HEK293 (cell line): Measurements from ENCODE around the gene DCAF6.
"Not testable (repeated sequence)": the region's sequence is repeated elsewhere in the genome, so short reads cannot be mapped to it uniquely, and the experiment has no call there.

Experiments
- CTCF ChIA-PET: fragments of 350-600 bp; formaldehyde crosslinking; extraction: SDS; loops from one replicate; lab custom pipeline; 2021; ENCODE audit warnings: antibody characterized with exemption; lab: Yijun Ruan, JAX
- POLR2A ChIA-PET: fragments of 300-600 bp; formaldehyde crosslinking; extraction: SDS; loops from one replicate; lab custom pipeline; 2020; ENCODE audit warnings: antibody characterized with exemption, inconsistent platforms; lab: Yijun Ruan, JAX
- H3K27ac ChIP-seq: fragments of 200-500 bp; sonication (Bioruptor generic); 2 replicates; pipeline ENCODE4 v1.5.1; 2014; ENCODE audit warnings: low read depth, low read length, control low read depth, inconsistent platforms; ENCODE audit errors: extremely low read depth
- H3K36me3 ChIP-seq, 2 experiments: fragments of 200-500 bp in 1 of 2; sonication (Bioruptor generic) in 1 of 2; 1 replicate in 1 of 2; 2 replicates in 1 of 2; pipeline ENCODE4 v1.5.1; 2014 to 2017; ENCODE audit warnings: inconsistent platforms in 2 of 2, low read length in 2 of 2; ENCODE audit not compliant: control insufficient read depth in 2 of 2, insufficient read depth in 1 of 2
- H3K4me1 ChIP-seq: fragments of 200-500 bp; sonication (Bioruptor generic); 2 replicates; pipeline ENCODE4 v1.5.1; 2014; ENCODE audit warnings: mild to moderate bottlenecking, low read length, inconsistent platforms; ENCODE audit not compliant: control insufficient read depth, insufficient read depth
- H3K4me3 ChIP-seq: 2 replicates; pipeline ENCODE4 v1.5.1; 2011; ENCODE audit warnings: low read depth, mild to moderate bottlenecking, control low read depth, low read length, moderate library complexity
- H3K9me3 ChIP-seq: fragments of 200-500 bp; sonication (Bioruptor generic); 2 replicates; pipeline ENCODE4 v1.5.1; 2014; ENCODE audit warnings: low read depth, low read length, inconsistent platforms; ENCODE audit not compliant: control insufficient read depth, insufficient read depth
- PRDM1 ChIP-seq: fragments of 450-650 bp; formaldehyde crosslinking; IDR thresholded peaks from 2 replicates; pipeline ENCODE4; 2016; ENCODE audit warnings: missing biosample characterization, missing genetic modification characterization
- SETDB1 ChIP-seq: IDR thresholded peaks from one replicate; pipeline ENCODE4 v1.6.1; 2017; ENCODE audit warnings: mild to moderate bottlenecking, low read length, moderate library complexity, mixed read lengths; ENCODE audit not compliant: insufficient read length
- ZBTB8A ChIP-seq: fragments of 450-650 bp; formaldehyde crosslinking; IDR thresholded peaks from 2 replicates; pipeline ENCODE4 v1.5.1; 2016; ENCODE audit warnings: missing biosample characterization, missing genetic modification characterization
- ZNF133 ChIP-seq: fragments of 450-650 bp; formaldehyde crosslinking; IDR thresholded peaks from 2 replicates; pipeline ENCODE4 v1.5.1; 2016; ENCODE audit warnings: missing biosample characterization, missing genetic modification characterization
- ZNF155 ChIP-seq: fragments of 450-650 bp; formaldehyde crosslinking; IDR thresholded peaks from 2 replicates; pipeline ENCODE4 v1.5.1; 2016; ENCODE audit warnings: missing biosample characterization, missing genetic modification characterization
- ZNF175 ChIP-seq: fragments of 450-650 bp; formaldehyde crosslinking; IDR thresholded peaks from 2 replicates; pipeline ENCODE4 v1.5.1; 2016; ENCODE audit warnings: missing biosample characterization, missing genetic modification characterization
- ZNF184 ChIP-seq: fragments of 450-650 bp; IDR thresholded peaks from 2 replicates; pipeline ENCODE4 v1.5.1; 2018; ENCODE audit warnings: missing biosample characterization, mild to moderate bottlenecking, missing genetic modification characterization
- ZNF274 ChIP-seq, 2 experiments: fragments of 200-500 bp in 1 of 2; fragments of 450-650 bp in 1 of 2; sonication (Bioruptor generic) in 1 of 2; formaldehyde crosslinking in 1 of 2; IDR thresholded peaks; 2 replicates each; pipeline versions ENCODE4 v1.5.1 to v1.6.1; 2014 to 2016; ENCODE audit warnings: borderline replicate concordance in 1 of 2, inconsistent platforms in 1 of 2, low read length in 1 of 2, missing biosample characterization in 1 of 2, missing genetic modification characterization in 1 of 2
- ZNF311 ChIP-seq: fragments of 450-650 bp; formaldehyde crosslinking; IDR thresholded peaks from 2 replicates; pipeline ENCODE4 v1.5.1; 2017; ENCODE audit warnings: missing biosample characterization, missing genetic modification characterization, borderline replicate concordance
- ZNF341 ChIP-seq: fragments of 450-650 bp; formaldehyde crosslinking; IDR thresholded peaks from 2 replicates; pipeline ENCODE4; 2016; ENCODE audit warnings: low read depth, missing biosample characterization, missing genetic modification characterization
- ZNF37A ChIP-seq: fragments of 450-650 bp; IDR thresholded peaks from 2 replicates; pipeline ENCODE4 v1.5.1; 2018; ENCODE audit warnings: missing biosample characterization, missing genetic modification characterization
- ZNF404 ChIP-seq: fragments of 450-650 bp; formaldehyde crosslinking; IDR thresholded peaks from 2 replicates; pipeline ENCODE4 v1.5.1; 2017; ENCODE audit warnings: missing biosample characterization, missing genetic modification characterization
- ZNF530 ChIP-seq: fragments of 450-650 bp; formaldehyde crosslinking; IDR thresholded peaks from 2 replicates; pipeline ENCODE4 v1.5.1; 2016; ENCODE audit warnings: low read depth, missing biosample characterization, missing genetic modification characterization
- ZNF549 ChIP-seq: fragments of 450-650 bp; IDR thresholded peaks from 2 replicates; pipeline ENCODE4 v1.5.1; 2018; ENCODE audit warnings: missing biosample characterization, missing genetic modification characterization, mild to moderate bottlenecking, inconsistent platforms, moderate library complexity
- ZNF610 ChIP-seq: fragments of 450-650 bp; formaldehyde crosslinking; IDR thresholded peaks from 2 replicates; pipeline ENCODE4 v1.5.1; 2016; ENCODE audit warnings: missing biosample characterization, missing genetic modification characterization, borderline replicate concordance
- ZNF624 ChIP-seq: fragments of 450-650 bp; formaldehyde crosslinking; IDR thresholded peaks from 2 replicates; pipeline ENCODE4 v1.5.1; 2017; ENCODE audit warnings: missing biosample characterization, missing genetic modification characterization
- ZNF654 ChIP-seq: fragments of 450-650 bp; formaldehyde crosslinking; IDR thresholded peaks from 2 replicates; pipeline ENCODE4 v1.5.1; 2016; ENCODE audit warnings: low read depth, missing biosample characterization, missing genetic modification characterization
- ZNF658 ChIP-seq: fragments of 450-650 bp; formaldehyde crosslinking; IDR thresholded peaks from 2 replicates; pipeline ENCODE4; 2016; ENCODE audit warnings: missing biosample characterization, missing genetic modification characterization
- ZNF677 ChIP-seq: fragments of 450-650 bp; IDR thresholded peaks from 2 replicates; pipeline ENCODE4 v1.5.0; 2018; ENCODE audit warnings: missing biosample characterization, mild to moderate bottlenecking, missing genetic modification characterization, moderate library complexity
- ZNF704 ChIP-seq: fragments of 450-650 bp; formaldehyde crosslinking; IDR thresholded peaks from 2 replicates; pipeline ENCODE4 v1.5.1; 2016; ENCODE audit warnings: missing biosample characterization, missing genetic modification characterization
- ZNF76 ChIP-seq: fragments of 450-650 bp; formaldehyde crosslinking; IDR thresholded peaks from 2 replicates; pipeline ENCODE4; 2016; ENCODE audit warnings: low read depth, missing biosample characterization, missing genetic modification characterization, borderline replicate concordance
- ZNF777 ChIP-seq: fragments of 450-650 bp; formaldehyde crosslinking; IDR thresholded peaks from 2 replicates; pipeline ENCODE4 v1.5.1; 2017; ENCODE audit warnings: missing biosample characterization, missing genetic modification characterization, borderline replicate concordance
- ZSCAN23 ChIP-seq: fragments of 450-650 bp; formaldehyde crosslinking; IDR thresholded peaks from 2 replicates; pipeline ENCODE4 v1.5.1; 2016; ENCODE audit warnings: missing biosample characterization, missing genetic modification characterization
- ZXDB ChIP-seq: fragments of 450-650 bp; formaldehyde crosslinking; IDR thresholded peaks from 2 replicates; pipeline ENCODE4 v1.5.1; 2016; ENCODE audit warnings: missing biosample characterization, missing genetic modification characterization
- TF ChIP-seq, protein P1 (sequence below): IDR thresholded peaks from 2 replicates; pipeline ENCODE4 v1.6.1; 2011; ENCODE audit warnings: mild to moderate bottlenecking, low read depth, low read length, borderline replicate concordance

DCAF6 gene

DNA sequence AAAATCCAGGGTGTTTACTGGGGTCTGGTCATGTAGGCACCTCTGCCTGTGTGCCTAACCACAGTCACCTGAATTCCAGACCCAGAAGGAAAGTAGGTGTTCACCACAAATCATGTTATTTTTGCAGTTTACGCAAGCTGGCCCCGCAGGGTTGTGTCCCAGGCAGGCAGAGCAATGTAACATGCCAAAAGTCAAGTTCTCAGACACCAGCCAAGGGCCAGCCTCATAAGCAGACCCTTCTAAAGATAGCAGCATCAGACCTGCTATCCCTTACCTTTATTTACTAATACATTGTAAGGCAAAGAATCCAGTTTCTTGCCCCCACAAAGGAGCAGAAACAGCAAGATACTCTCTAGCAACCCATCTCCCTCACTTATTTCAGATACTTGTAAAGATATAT, 117.2 kb downstream of the DCAF6 start:
- Histone ChIP-seq H3K9me3 (no peaks in the 10 kb centered on the region), H3K4me3 (no peak overlapping the region), H3K36me3 (peaks cover 0 to 8% of the 10 kb centered on the region in 2 experiments; a peak in 2 of 3 replicates), H3K4me1 (no peaks in the 10 kb centered on the region), H3K27ac (no peak overlapping the region)
- CTCF ChIA-PET = interaction anchor here (2.2 kb wide), 1 partner anchor 29 kb away, joined by 8 read pairs; no protein-coding TSS in a partner anchor
- TF ChIP-seq ZNF704 (tag by site-specific recombination) = no peak
- no peak for TF ChIP-seq SETDB1
- no peak for TF ChIP-seq ZNF654 (tag by site-specific recombination)
- no peak for TF ChIP-seq ZNF677
- TF ChIP-seq ZNF37A (tag by site-specific recombination) = no peak
- TF ChIP-seq ZNF133 (tag by site-specific recombination) = no peak
- no peak for TF ChIP-seq ZSCAN23 (tag by site-specific recombination)
- no peak for TF ChIP-seq ZNF175 (tag by site-specific recombination)
- TF ChIP-seq, protein P1, sequence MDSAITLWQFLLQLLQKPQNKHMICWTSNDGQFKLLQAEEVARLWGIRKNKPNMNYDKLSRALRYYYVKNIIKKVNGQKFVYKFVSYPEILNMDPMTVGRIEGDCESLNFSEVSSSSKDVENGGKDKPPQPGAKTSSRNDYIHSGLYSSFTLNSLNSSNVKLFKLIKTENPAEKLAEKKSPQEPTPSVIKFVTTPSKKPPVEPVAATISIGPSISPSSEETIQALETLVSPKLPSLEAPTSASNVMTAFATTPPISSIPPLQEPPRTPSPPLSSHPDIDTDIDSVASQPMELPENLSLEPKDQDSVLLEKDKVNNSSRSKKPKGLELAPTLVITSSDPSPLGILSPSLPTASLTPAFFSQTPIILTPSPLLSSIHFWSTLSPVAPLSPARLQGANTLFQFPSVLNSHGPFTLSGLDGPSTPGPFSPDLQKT = no peak
- TF ChIP-seq ZNF610 = no peak
- no peak for TF ChIP-seq ZNF155 (tag by site-specific recombination)
- TF ChIP-seq ZNF404 (tag by site-specific recombination) = no peak
- no peak for TF ChIP-seq ZNF341
- no peak for TF ChIP-seq PRDM1 (tag by site-specific recombination)
- no peak for TF ChIP-seq ZNF274 (IDR thresholded peaks at IDR 0.05; ENCODE audit: low read length)
- no peak for TF ChIP-seq ZNF274 (tag by site-specific recombination; IDR thresholded peaks at IDR 0.05; ENCODE audit: borderline replicate concordance)
- POLR2A ChIA-PET = no interaction called here

DNA sequence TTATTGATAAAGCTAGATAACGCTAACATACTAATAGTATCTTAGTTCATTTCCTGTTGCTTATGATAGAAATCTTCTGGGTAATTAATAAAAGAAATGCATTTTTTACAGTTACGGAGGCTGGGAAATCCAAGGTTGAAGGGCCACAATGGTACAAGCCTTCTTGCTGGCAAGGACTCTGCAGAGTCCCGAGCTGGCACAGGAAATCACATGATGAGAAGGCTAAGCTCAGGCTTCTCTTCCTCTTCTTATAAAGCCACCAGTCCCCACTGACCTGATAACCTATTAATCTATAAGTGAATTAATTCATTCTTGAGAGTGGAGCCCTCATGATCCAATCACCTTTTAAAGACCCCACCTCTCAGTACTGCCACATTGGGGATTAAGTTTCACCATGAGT, 117.6 kb downstream of the DCAF6 start:
- CTCF ChIA-PET = interaction anchor here (0.7 to 2.2 kb wide), 2 partner anchors 15 to 28 kb away, joined by 3 to 8 read pairs; no protein-coding TSS in a partner anchor

GRCh38 chr1:168056152-168056551, 119.7 kb downstream of the DCAF6 start:
- H3K4me1 ChIP-seq, H3K36me3 ChIP-seq, H3K27ac ChIP-seq, H3K9me3 ChIP-seq, POLR2A ChIA-PET, H3K4me3 ChIP-seq: not testable (repeated sequence)
- CTCF ChIA-PET = interaction anchor here (1.7 kb wide), 1 partner anchor 12 kb away, joined by 4 read pairs; no protein-coding TSS in a partner anchor

More for the DNA sequence above, 117.6 kb downstream of the DCAF6 start:
- Histone ChIP-seq H3K36me3 (peaks cover 0 to 8% of the 10 kb centered on the region in 2 experiments; a peak in 2 of 3 replicates), H3K27ac (no peak overlapping the region), H3K9me3 (no peaks in the 10 kb centered on the region), H3K4me3 (no peak overlapping the region), H3K4me1 (no peaks in the 10 kb centered on the region)
- POLR2A ChIA-PET = no interaction called here
- TF ChIP-seq ZBTB8A (tag by site-specific recombination) = no peak
- TF ChIP-seq ZNF184 (tag by site-specific recombination) = no peak
- no peak for TF ChIP-seq ZNF658 (tag by site-specific recombination)
- TF ChIP-seq ZXDB (tag by site-specific recombination) = no peak
- TF ChIP-seq ZNF530 (tag by site-specific recombination) = no peak
- TF ChIP-seq ZNF76 (tag by site-specific recombination) = no peak
- TF ChIP-seq ZNF777 = no peak
- TF ChIP-seq ZNF549 = no peak
- TF ChIP-seq ZNF311 (tag by site-specific recombination) = no peak
- no peak for TF ChIP-seq ZNF624 (tag by site-specific recombination)
- TF ChIP-seq, all 188 proteins: peak for 0
